Right ventricle myocardium superior (tissue), 1 donor: ENCODE results near the gene ANO9. TPM values are rescaled to one million over a fixed set of nuclear protein-coding genes. Genes with fewer than 3 reads are reported as not detected.
"Not testable (repeated sequence)": the region's sequence is repeated elsewhere in the genome, so short reads cannot be mapped to it uniquely, and the experiment has no call there.

Source experiments
- ATAC-seq: fragments of 200-7000 bp; cut with Tn5 transposase; one replicate; pipeline ENCODE4 v1.9.1; 2020; ENCODE audit warnings: mild to moderate bottlenecking; ENCODE audit not compliant: poor library complexity
- DNase-seq: peaks from one replicate; pipeline ENCODE4 v3.0.0-alpha.2; 2020
- intact Hi-C: fragments of 100-400 bp; cut with DNase I; formaldehyde crosslinking; loops from one replicate; pipeline ENCODE4 v1.11.2; 2022
- total RNA-seq: library from RNA; stranded (reverse); fragmentation: NEBNext Ultra II Directional; extraction: Animal tissue kit (Norgen Biotek cat#: 25700); gene quantifications from one replicate; pipeline ENCODE4 v1.2.1, GENCODE V29; 2021
- donor health status: DM: no; HTN: yes; CAD: no; lungs with severe emphysema.

Gene ANO9
- total RNA-seq, 1 donor from 2014 or later, result 0.08 TPM

- ATAC-seq, intact Hi-C loops: not testable (repeated sequence)
- DNase-seq, result peak; percentile 25
Observed at GRCh38 chr11:410711-411110, 31.1 kb downstream of the ANO9 start.

- intact Hi-C loops, result loop anchor here (5.0 kb wide), 1 partner anchor 37 kb away; no protein-coding TSS in a partner anchor
- no peak for DNase-seq
- ATAC-seq, result no peak
Observed at GRCh38 chr11:409600-410483, 32.0 kb downstream of the ANO9 start.

- intact Hi-C loops, result loop anchor here (5.0 kb wide), 1 partner anchor 38 kb away; no protein-coding TSS in a partner anchor
- ATAC-seq, result no peak
- peak; percentile 40 for DNase-seq
Observed at GRCh38 chr11:409008-409599, 32.7 kb downstream of the ANO9 start.

- DNase-seq (no peak), ATAC-seq (no peak)
- intact Hi-C loops, result loop anchor here (5.0 kb wide), 1 partner anchor 39 kb away; no protein-coding TSS in a partner anchor
Observed at GRCh38 chr11:408154-409007, 33.4 kb downstream of the ANO9 start.

- ATAC-seq, result peak; percentile 1
- no peak for DNase-seq
- intact Hi-C loops, result loop anchor here (5.0 kb wide), 1 partner anchor 40 kb away; no protein-coding TSS in a partner anchor
Observed at GRCh38 chr11:407651-408123, 34.1 kb downstream of the ANO9 start.

GRCh38 chr11:406796-407650 is 34.8 kb downstream of the ANO9 start:
- ATAC-seq, result peak; percentile 77
- intact Hi-C loops, result loop anchor here (5.0 kb wide), 1 partner anchor 40 kb away; no protein-coding TSS in a partner anchor
- DNase-seq, result peak; percentile 91

- intact Hi-C loops, result loop anchor here (5.0 kb wide), 1 partner anchor 41 kb away; no protein-coding TSS in a partner anchor
- peak; percentile 0 for ATAC-seq
- peak; percentile 48 for DNase-seq
Observed at GRCh38 chr11:405954-406795, 35.6 kb downstream of the ANO9 start.

- peak; percentile 81 for DNase-seq
- intact Hi-C loops, result loop anchor here (5.0 kb wide), 1 partner anchor 42 kb away; no protein-coding TSS in a partner anchor
- peak; percentile 24 for ATAC-seq
Observed at GRCh38 chr11:405323-405953, 36.4 kb downstream of the ANO9 start.

GRCh38 chr11:404551-405264 is 37.1 kb downstream of the ANO9 start:
- intact Hi-C loops, result loop anchor here (5.0 kb wide), 1 partner anchor 43 kb away; no protein-coding TSS in a partner anchor
- ATAC-seq (no peak), DNase-seq (no peak)

- ATAC-seq (no peak), DNase-seq (peak; percentile 42)
- intact Hi-C loops, result no loop called here
Observed at GRCh38 chr11:403761-404431, 37.9 kb downstream of the ANO9 start.

GRCh38 chr11:403021-403760 is 38.6 kb downstream of the ANO9 start:
- intact Hi-C loops, result no loop called here
- no peak for ATAC-seq
- DNase-seq, result no peak

GRCh38 chr11:401196-401595 is 40.6 kb downstream of the ANO9 start:
- DNase-seq, ATAC-seq, intact Hi-C loops: not testable (repeated sequence)

GRCh38 chr11:400241-400689 is 41.5 kb downstream of the ANO9 start:
- DNase-seq (no peak), ATAC-seq (no peak)
- intact Hi-C loops, result no loop called here

GRCh38 chr11:399731-400211 is 42.0 kb downstream of the ANO9 start:
- DNase-seq (peak; percentile 45), ATAC-seq (no peak)
- intact Hi-C loops, result no loop called here
